ENCODE results near the gene EGFR.
"Not testable (repeated sequence)": the region's sequence is repeated elsewhere in the genome, so short reads cannot be mapped to it uniquely, and the experiment has no call there.

The EGFR gene

DNA sequence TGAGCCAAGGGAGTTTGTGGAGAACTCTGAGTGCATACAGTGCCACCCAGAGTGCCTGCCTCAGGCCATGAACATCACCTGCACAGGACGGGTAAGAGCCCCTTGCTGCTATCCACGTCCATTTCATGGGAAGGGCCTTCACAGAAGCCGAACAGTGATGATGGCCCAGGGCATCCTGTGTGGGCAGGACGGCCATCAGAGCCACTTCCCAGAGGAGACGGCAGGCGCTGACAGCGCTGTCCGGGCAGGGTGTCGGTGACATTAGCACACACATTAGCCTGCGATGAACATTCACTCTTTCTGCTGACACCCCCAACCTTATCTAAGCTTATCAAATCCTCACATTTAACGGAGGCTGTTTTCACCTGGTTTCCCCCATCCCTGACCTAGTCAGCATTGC lies 144.9 kb downstream of the EGFR start:
- Histone ChIP-seq H3K27me3 (ENCODE audit: control insufficient read depth in 3 of 3, insufficient read depth in 3 of 3, low read depth in 1 of 3, low read length in 3 of 3) (peaks cover 0 to 2% (median 0%) of the 10 kb centered on the region in 3 experiments), H2BK120ac (ENCODE audit: low read depth, low read length) (no peak overlapping the region), H3K23ac (ENCODE audit: low read depth, low read length, poor library complexity) (no peak overlapping the region), H2AK5ac (ENCODE audit: low read depth, low read length) (peak overlapping the region; percentile 74), H3K4me2 (ENCODE audit: insufficient read depth, low read length, poor library complexity, severe bottlenecking) (no peak overlapping the region), H4K8ac (ENCODE audit: low read depth, low read length) (peak overlapping the region; percentile 86), H3K9ac (ENCODE audit: low read depth, low read length, poor library complexity) (no peak overlapping the region), H3K4me1 (ENCODE audit: control insufficient read depth in 2 of 2, insufficient read depth in 1 of 2, low read depth in 1 of 2, low read length in 2 of 2) (peaks cover 0 to 4% of the 10 kb centered on the region in 2 donors), H2AFZ (ENCODE audit: low read length) (no peak overlapping the region), H3K27ac (replicated peaks; ENCODE audit: low read length) (no peak overlapping the region), H4K91ac (ENCODE audit: low read depth, low read length, poor library complexity) (no peak overlapping the region), H2BK15ac (ENCODE audit: low read length) (no peak overlapping the region), H3K79me1 (ENCODE audit: low read depth, low read length) (no peaks in the 10 kb centered on the region), H3K4ac (ENCODE audit: low read length) (no peak overlapping the region), H3K18ac (ENCODE audit: low read length) (peak overlapping the region; percentile 70), H2BK12ac (ENCODE audit: low read length) (no peak overlapping the region), H3K4me3 (ENCODE audit: low read length in 2 of 2) (no peak overlapping the region), H3K9me3 (replicated peaks in 1 of 2; ENCODE audit: control insufficient read depth in 2 of 2, insufficient read depth in 1 of 2, low read depth in 1 of 2, low read length in 2 of 2) (no peaks in the 10 kb centered on the region), H3K14ac (ENCODE audit: low read length) (no peak overlapping the region), H3K36me3 (replicated peaks in 1 of 2; ENCODE audit: control insufficient read depth in 2 of 2, insufficient read depth in 2 of 2, low read length in 2 of 2) (peaks cover 0 to 35% of the 10 kb centered on the region in 2 donors), H2BK5ac (ENCODE audit: low read length) (no peak overlapping the region)
- DNase-seq (ENCODE audit: low spot score): no peak
- WGBS, 2 donors (ENCODE audit: extremely low coverage in 2 of 2, insufficient read length in 2 of 2, insufficient replicate concordance in 1 of 2): no CpG with 5 or more reads among the region's 11 CpGs

- Histone ChIP-seq H2BK120ac (ENCODE audit: low read depth, low read length) (no peak overlapping the region), H2BK12ac (ENCODE audit: low read length) (no peak overlapping the region), H3K18ac (ENCODE audit: low read length) (no peak overlapping the region), H3K36me3 (replicated peaks in 1 of 2; ENCODE audit: control insufficient read depth in 2 of 2, insufficient read depth in 2 of 2, low read length in 2 of 2) (peaks cover 0 to 27% of the 10 kb centered on the region in 2 donors), H2AK5ac (ENCODE audit: low read depth, low read length) (no peak overlapping the region), H3K9me3 (replicated peaks in 1 of 2; ENCODE audit: control insufficient read depth in 2 of 2, insufficient read depth in 1 of 2, low read depth in 1 of 2, low read length in 2 of 2) (no peaks in the 10 kb centered on the region), H2BK15ac (ENCODE audit: low read length) (no peak overlapping the region), H3K4me1 (ENCODE audit: control insufficient read depth in 2 of 2, insufficient read depth in 1 of 2, low read depth in 1 of 2, low read length in 2 of 2) (peaks cover 0 to 4% of the 10 kb centered on the region in 2 donors), H3K27me3 (ENCODE audit: control insufficient read depth in 3 of 3, insufficient read depth in 3 of 3, low read depth in 1 of 3, low read length in 3 of 3) (peaks cover 0 to 2% (median 0%) of the 10 kb centered on the region in 3 experiments), H3K79me1 (ENCODE audit: low read depth, low read length) (no peaks in the 10 kb centered on the region), H4K8ac (ENCODE audit: low read depth, low read length) (no peak overlapping the region), H3K23ac (ENCODE audit: low read depth, low read length, poor library complexity) (no peak overlapping the region), H2AFZ (ENCODE audit: low read length) (no peak overlapping the region), H4K91ac (ENCODE audit: low read depth, low read length, poor library complexity) (no peak overlapping the region), H3K4me3 (ENCODE audit: low read length in 2 of 2) (no peak overlapping the region), H3K9ac (ENCODE audit: low read depth, low read length, poor library complexity) (no peak overlapping the region), H2BK5ac (ENCODE audit: low read length) (no peak overlapping the region), H3K27ac (replicated peaks; ENCODE audit: low read length) (no peak overlapping the region), H3K4me2 (ENCODE audit: insufficient read depth, low read length, poor library complexity, severe bottlenecking) (no peak overlapping the region), H3K14ac (ENCODE audit: low read length) (no peak overlapping the region), H3K4ac (ENCODE audit: low read length) (no peak overlapping the region)
- DNase-seq (ENCODE audit: low spot score): no peak
- no CpG with 5 or more reads among the region's 2 CpGs for WGBS, 2 donors (ENCODE audit: extremely low coverage in 2 of 2, insufficient read length in 2 of 2, insufficient replicate concordance in 1 of 2)
Observed at GRCh38 chr7:55164527-55164926, 145.7 kb downstream of the EGFR start.

GRCh38 chr7:55165176-55165861 lies 146.5 kb downstream of the EGFR start:
- no peak overlapping the region for H2BK120ac ChIP-seq (ENCODE audit: low read depth, low read length)
- H3K9me3 ChIP-seq (replicated peaks in 1 of 2; ENCODE audit: control insufficient read depth in 2 of 2, insufficient read depth in 1 of 2, low read depth in 1 of 2, low read length in 2 of 2): no peaks in the 10 kb centered on the region
- H2BK15ac ChIP-seq (ENCODE audit: low read length): peak overlapping the region; percentile 14
- H3K18ac ChIP-seq (ENCODE audit: low read length): peak overlapping the region; percentile 65
- peaks cover 0 to 2% (median 0%) of the 10 kb centered on the region in 3 experiments for H3K27me3 ChIP-seq (ENCODE audit: control insufficient read depth in 3 of 3, insufficient read depth in 3 of 3, low read depth in 1 of 3, low read length in 3 of 3)
- no peak overlapping the region for H4K91ac ChIP-seq (ENCODE audit: low read depth, low read length, poor library complexity)
- peaks cover 0 to 4% of the 10 kb centered on the region in 2 donors for H3K4me1 ChIP-seq (ENCODE audit: control insufficient read depth in 2 of 2, insufficient read depth in 1 of 2, low read depth in 1 of 2, low read length in 2 of 2)
- H2BK12ac ChIP-seq (ENCODE audit: low read length): no peak overlapping the region
- H3K36me3 ChIP-seq (replicated peaks in 1 of 2; ENCODE audit: control insufficient read depth in 2 of 2, insufficient read depth in 2 of 2, low read length in 2 of 2): peaks cover 0 to 21% of the 10 kb centered on the region in 2 donors
- H3K4me2 ChIP-seq (ENCODE audit: insufficient read depth, low read length, poor library complexity, severe bottlenecking): no peak overlapping the region
- no peak overlapping the region for H3K4me3 ChIP-seq (ENCODE audit: low read length in 2 of 2)
- no peak overlapping the region for H2AK5ac ChIP-seq (ENCODE audit: low read depth, low read length)
- no peak overlapping the region for H2AFZ ChIP-seq (ENCODE audit: low read length)
- no peak overlapping the region for H2BK5ac ChIP-seq (ENCODE audit: low read length)
- WGBS, 2 donors (ENCODE audit: extremely low coverage in 2 of 2, insufficient read length in 2 of 2, insufficient replicate concordance in 1 of 2): no CpG with 5 or more reads among the region's 13 CpGs
- DNase-seq (ENCODE audit: low spot score): no peak
- H3K27ac ChIP-seq (replicated peaks; ENCODE audit: low read length): no peak overlapping the region
- H3K23ac ChIP-seq (ENCODE audit: low read depth, low read length, poor library complexity): no peak overlapping the region
- H3K4ac ChIP-seq (ENCODE audit: low read length): no peak overlapping the region
- H4K8ac ChIP-seq (ENCODE audit: low read depth, low read length): no peak overlapping the region
- no peaks in the 10 kb centered on the region for H3K79me1 ChIP-seq (ENCODE audit: low read depth, low read length)
- H3K9ac ChIP-seq (ENCODE audit: low read depth, low read length, poor library complexity): no peak overlapping the region
- no peak overlapping the region for H3K14ac ChIP-seq (ENCODE audit: low read length)

DNA sequence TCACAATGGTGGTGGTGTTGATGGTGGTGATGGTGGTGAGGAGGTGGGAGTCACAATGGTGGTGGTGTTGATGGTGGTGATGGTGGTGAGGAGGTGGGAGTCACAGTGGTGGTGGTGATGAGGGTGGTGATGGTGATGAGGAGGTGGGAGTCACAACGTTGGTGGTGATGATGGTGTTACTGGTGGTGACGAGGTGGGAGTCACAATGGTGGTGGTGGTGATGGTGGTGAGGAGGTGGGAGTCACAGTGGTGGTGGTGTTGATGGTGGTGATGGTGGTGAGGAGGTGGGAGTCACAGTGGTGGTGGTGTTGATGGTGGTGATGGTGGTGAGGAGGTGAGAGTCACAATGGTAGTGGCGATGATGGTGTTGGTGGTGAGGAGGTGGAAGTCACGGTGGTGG lies 148.5 kb downstream of the EGFR start:
- H2BK12ac ChIP-seq (ENCODE audit: low read length); H2BK5ac ChIP-seq (ENCODE audit: low read length); H3K4me3 ChIP-seq (ENCODE audit: low read length in 2 of 2); H3K27ac ChIP-seq (replicated peaks; ENCODE audit: low read length); H2BK120ac ChIP-seq (ENCODE audit: low read depth, low read length); H3K27me3 ChIP-seq (ENCODE audit: control insufficient read depth in 3 of 3, insufficient read depth in 3 of 3, low read depth in 1 of 3, low read length in 3 of 3); H3K9ac ChIP-seq (ENCODE audit: low read depth, low read length, poor library complexity); H2BK15ac ChIP-seq (ENCODE audit: low read length); H3K4ac ChIP-seq (ENCODE audit: low read length); H3K4me1 ChIP-seq (ENCODE audit: control insufficient read depth in 2 of 2, insufficient read depth in 1 of 2, low read depth in 1 of 2, low read length in 2 of 2); H3K79me1 ChIP-seq (ENCODE audit: low read depth, low read length); H2AK5ac ChIP-seq (ENCODE audit: low read depth, low read length); H3K18ac ChIP-seq (ENCODE audit: low read length); H3K9me3 ChIP-seq (replicated peaks in 1 of 2; ENCODE audit: control insufficient read depth in 2 of 2, insufficient read depth in 1 of 2, low read depth in 1 of 2, low read length in 2 of 2); DNase-seq (ENCODE audit: low spot score); H4K8ac ChIP-seq (ENCODE audit: low read depth, low read length); H2AFZ ChIP-seq (ENCODE audit: low read length); H3K14ac ChIP-seq (ENCODE audit: low read length); H4K91ac ChIP-seq (ENCODE audit: low read depth, low read length, poor library complexity); H3K4me2 ChIP-seq (ENCODE audit: insufficient read depth, low read length, poor library complexity, severe bottlenecking): not testable (repeated sequence)
- peaks cover 0 to 22% of the 10 kb centered on the region in 2 donors for H3K36me3 ChIP-seq (replicated peaks in 1 of 2; ENCODE audit: control insufficient read depth in 2 of 2, insufficient read depth in 2 of 2, low read length in 2 of 2)
- WGBS, 2 donors (ENCODE audit: extremely low coverage in 2 of 2, insufficient read length in 2 of 2, insufficient replicate concordance in 1 of 2): 100% methylated on average over 2 of the region's 4 CpGs; no CpG with 5 or more reads in 1 of the 2 donors
- H3K23ac ChIP-seq (ENCODE audit: low read depth, low read length, poor library complexity): peak overlapping the region; percentile 37
